Activated naive CD4-positive, alpha-beta T cell treated with Interleukin-2 at 50 U/mL for 16 hours (primary cell): Measurements from ENCODE around the gene APOL1.

ENCODE experiments used
- DNase-seq: peaks from one replicate; pipeline ENCODE4 v3.0.0-alpha.2; 2020

Gene APOL1

DNA sequence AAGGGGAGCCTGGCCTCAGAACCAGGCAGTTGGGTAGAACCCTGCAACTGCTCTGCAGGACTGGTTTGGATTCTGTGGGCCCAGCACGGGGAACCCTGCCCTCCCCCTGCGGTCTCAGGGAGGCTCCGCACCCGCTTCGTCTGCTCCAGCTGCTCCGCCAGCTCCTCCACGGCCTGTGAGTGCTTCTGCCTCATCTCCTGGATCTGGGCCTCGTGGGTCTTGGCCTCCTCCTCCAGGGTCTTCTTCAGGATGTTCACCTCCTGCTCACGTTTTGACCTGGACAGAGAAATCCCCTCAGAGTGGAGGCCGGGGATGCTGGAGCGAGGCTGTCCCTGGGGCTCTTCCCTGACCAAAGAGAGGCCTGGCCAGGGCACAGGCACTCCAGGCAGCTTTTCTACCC, 41.9 kb downstream of the APOL1 start:
- no peak for DNase-seq

DNA sequence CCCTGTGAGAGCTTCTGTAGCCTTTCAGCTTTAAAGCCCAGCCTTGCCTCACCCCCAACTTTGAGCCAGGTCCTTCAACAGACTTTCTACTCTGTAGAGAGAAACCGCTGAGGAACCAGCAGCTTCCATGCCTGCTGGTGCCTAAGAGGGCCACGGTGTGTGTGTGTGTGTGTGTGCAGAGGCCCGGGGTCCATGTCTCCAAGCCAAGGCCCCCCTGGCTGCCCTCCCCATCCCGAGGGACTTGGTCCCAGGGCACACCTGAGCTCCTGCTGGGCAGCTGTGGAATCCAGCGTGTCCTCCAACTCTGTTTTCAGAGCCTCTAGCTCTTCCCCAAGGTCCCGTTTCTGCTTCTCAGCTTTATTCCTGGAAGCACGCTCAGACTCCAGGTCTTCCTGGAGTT, 42.3 kb downstream of the APOL1 start:
- no peak for DNase-seq

- DNase-seq, result no peak
These were observed 43.8 kb downstream of the APOL1 start for GRCh38 chr22:36296690-36297089.

GRCh38 chr22:36297568-36297967, 44.6 kb downstream of the APOL1 start:
- no peak for DNase-seq

DNA sequence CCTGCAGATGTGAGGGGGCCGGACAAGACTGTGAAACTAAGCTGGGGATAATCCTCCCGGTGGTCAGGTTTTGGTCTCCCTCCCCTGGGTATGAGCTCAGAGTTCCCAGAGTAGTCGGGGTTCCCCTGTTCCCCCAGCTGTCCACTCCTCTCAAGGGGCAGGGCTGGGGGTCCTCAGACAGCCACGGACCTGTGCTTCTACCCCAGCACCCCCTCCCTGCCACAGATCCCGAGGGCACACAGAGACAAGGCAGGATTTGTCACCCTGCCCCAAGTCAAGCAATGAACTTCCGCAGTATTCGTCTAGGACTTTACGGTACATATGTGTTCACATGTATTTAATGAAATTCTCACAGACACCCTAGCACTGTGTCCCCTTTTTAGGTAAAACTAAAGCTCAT, 45.2 kb downstream of the APOL1 start:
- no peak for DNase-seq

- no peak for DNase-seq
These were observed 45.7 kb downstream of the APOL1 start for GRCh38 chr22:36298601-36299000.

GRCh38 chr22:36299295-36299694, 46.4 kb downstream of the APOL1 start:
- no peak for DNase-seq

GRCh38 chr22:36299911-36300310, 47.0 kb downstream of the APOL1 start:
- DNase-seq, result no peak

- no peak for DNase-seq
These were observed 47.7 kb downstream of the APOL1 start for GRCh38 chr22:36300396-36301212.

- peak; percentile 83 for DNase-seq
These were observed 48.5 kb downstream of the APOL1 start for GRCh38 chr22:36301384-36301828.

DNA sequence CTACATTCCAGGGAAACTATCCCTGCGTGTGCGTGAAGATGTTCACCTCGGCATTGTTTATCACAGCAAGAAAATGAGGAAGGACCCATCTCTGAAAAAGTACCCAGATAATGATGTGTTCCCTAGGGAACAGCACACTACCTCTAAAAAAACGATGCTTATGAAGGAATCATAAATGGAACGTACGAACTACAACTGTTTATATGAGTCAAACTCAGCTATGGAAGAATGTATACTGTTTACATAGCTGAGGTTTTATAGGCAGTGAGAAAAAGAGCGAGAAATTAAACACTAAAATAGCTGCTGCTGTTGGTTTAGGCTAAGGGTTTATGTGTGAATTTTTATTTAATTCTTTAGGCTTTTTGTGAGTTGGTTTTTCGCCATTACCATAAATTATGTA, 48.9 kb downstream of the APOL1 start:
- no peak for DNase-seq

- no peak for DNase-seq
These were observed 49.6 kb downstream of the APOL1 start for GRCh38 chr22:36302439-36303114.

GRCh38 chr22:36303115-36303467, 50.2 kb downstream of the APOL1 start:
- no peak for DNase-seq

- DNase-seq, result no peak
These were observed 50.9 kb downstream of the APOL1 start for GRCh38 chr22:36303874-36304273.

DNA sequence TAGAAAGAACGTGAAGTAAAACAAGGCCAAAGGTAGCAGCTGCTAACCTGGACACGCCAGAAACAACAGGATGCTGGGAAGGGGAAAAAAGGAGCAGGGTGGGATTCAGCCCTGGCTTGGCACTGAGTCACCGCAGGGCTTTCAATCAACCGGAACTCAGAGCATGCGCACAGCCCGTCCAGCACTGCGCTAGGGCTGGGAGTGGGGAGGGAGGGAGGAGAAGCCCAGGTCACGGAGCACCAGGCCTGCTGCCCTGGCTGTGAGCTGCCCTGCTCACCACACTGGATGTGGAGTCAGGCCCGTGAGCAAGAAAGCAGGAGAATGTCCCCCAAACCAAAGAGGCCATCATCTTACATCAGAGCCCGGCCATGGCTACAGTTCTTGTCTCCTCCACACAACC, 51.5 kb downstream of the APOL1 start:
- DNase-seq, result no peak

- DNase-seq, result no peak
These were observed 52.9 kb downstream of the APOL1 start for GRCh38 chr22:36305813-36306212.

- no peak for DNase-seq
These were observed 53.3 kb downstream of the APOL1 start for GRCh38 chr22:36306227-36306626.

- DNase-seq, result no peak
These were observed 55.9 kb downstream of the APOL1 start for GRCh38 chr22:36308880-36309279.

GRCh38 chr22:36311386-36312085, 58.6 kb downstream of the APOL1 start:
- DNase-seq, result no peak

DNA sequence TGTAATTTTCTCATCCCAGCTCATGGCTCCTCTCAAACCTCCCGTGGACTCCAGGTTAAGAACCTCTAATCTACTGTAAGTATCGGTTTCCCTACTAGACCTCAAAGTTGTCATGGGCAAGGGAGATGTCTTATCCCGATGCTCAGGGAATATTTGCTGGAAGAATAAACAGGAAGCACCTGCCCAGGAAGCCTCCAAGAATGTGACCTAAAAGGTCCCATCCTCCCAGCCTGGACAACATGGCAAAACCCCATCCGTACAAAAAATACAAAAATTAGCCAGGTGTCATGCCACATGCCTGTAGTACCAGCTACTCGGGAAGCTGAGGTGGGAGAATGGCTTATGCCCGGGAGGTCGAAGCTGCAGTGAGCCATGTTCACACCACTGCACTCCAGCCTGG, 62.4 kb downstream of the APOL1 start:
- no peak for DNase-seq

DNA sequence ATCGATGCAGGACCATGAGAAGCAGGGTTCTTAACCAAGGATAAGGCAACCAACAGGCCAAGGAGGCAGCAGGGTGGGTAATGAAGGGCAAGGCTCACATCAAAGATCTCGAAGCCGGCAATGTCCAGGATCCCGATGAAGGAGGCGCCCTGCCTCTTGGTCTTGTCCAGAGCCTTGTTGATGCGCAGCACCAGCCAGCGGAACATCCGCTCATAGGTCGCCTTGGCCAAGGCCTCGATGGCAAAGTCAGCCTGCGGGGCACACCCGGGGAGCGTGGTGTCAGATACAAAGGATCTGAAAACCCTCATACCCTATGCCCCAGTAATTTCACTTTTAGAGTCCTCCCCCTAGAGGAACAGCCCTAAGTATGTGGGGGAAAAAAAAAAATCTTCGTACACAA, 63.5 kb downstream of the APOL1 start:
- no peak for DNase-seq
